BLaER1 (cell line): ENCODE data around the gene DNAJB5.

ENCODE experiments used
- H3K27ac ChIP-seq: shearing (Covaris generic); formaldehyde crosslinking; 2 replicates; pipeline ENCODE4 v1.8.1; 2022
- H3K27me3 ChIP-seq: shearing (Covaris generic); formaldehyde crosslinking; 2 replicates; pipeline ENCODE4 v1.8.1; 2022
- H3K36me3 ChIP-seq: shearing (Covaris generic); formaldehyde crosslinking; 2 replicates; pipeline ENCODE4 v1.8.1; 2022
- H3K4me1 ChIP-seq: shearing (Covaris generic); formaldehyde crosslinking; 2 replicates; pipeline ENCODE4 v1.8.1; 2022
- H3K4me2 ChIP-seq: shearing (Covaris generic); formaldehyde crosslinking; 2 replicates; pipeline ENCODE4 v1.8.1; 2022
- H3K4me3 ChIP-seq: shearing (Covaris generic); formaldehyde crosslinking; 2 replicates; pipeline ENCODE4 v1.8.1; 2022
- H3K9ac ChIP-seq: shearing (Covaris generic); formaldehyde crosslinking; 2 replicates; pipeline ENCODE4 v1.8.1; 2022
- H3K9me3 ChIP-seq: shearing (Covaris generic); formaldehyde crosslinking; 2 replicates; pipeline ENCODE4 v1.8.1; 2022
- H4K20me1 ChIP-seq: shearing (Covaris generic); formaldehyde crosslinking; 2 replicates; pipeline ENCODE4 v1.8.1; 2022
- Cebpa-rat ChIP-seq: shearing (Covaris generic); IDR thresholded peaks from 2 replicates; pipeline ENCODE4 v1.8.1; 2022

DNAJB5 gene

DNA sequence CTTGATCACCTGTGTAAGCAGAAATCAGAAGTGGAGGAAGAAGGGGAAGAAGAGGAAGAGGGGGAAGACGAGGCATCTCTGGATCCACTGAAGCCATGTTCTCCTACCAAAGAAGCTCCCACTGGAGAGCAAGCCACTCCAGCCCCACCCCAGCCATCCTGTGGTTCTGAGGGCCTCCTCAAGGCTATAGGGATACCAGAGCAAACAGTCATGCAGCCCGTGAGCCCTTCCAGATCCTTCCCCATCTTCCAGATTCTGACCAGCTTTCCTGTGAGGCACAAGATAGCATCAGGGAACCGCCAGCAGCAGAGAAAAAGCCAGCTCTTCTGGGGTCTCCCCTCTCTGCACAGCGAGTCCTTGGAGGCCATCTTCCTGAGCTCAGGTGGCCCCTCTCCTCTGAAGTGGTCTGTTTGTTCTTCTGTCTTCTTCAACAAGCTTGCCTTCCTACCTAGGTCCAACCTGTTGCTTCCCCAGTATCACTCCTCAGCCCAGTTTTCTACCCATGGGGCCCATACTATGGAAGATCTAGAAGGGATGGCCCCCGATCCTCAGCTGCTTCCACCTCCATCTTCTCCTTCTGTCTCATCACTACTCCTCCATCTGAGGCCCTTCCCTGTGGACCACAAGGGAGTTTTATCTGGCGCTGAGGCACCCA lies 53.5 kb downstream of the DNAJB5 start:
- H3K36me3 ChIP-seq = peaks cover 44% of the 10 kb centered on the region; the same call in 1 of the 2 replicates
- H3K4me2 ChIP-seq = 0 out of 2 replicates have a peak overlapping the region, but pooled peaks have one; percentile 56
- H4K20me1 ChIP-seq = no peaks in the 10 kb centered on the region
- H3K27ac ChIP-seq = no peak overlapping the region
- TF ChIP-seq Cebpa-rat = no peak
- H3K9me3 ChIP-seq = no peaks in the 10 kb centered on the region
- H3K4me3 ChIP-seq = no peak overlapping the region
- no peaks in the 10 kb centered on the region for H3K27me3 ChIP-seq
- H3K9ac ChIP-seq = no peak overlapping the region
- peaks cover 43% of the 10 kb centered on the region for H3K4me1 ChIP-seq

DNA sequence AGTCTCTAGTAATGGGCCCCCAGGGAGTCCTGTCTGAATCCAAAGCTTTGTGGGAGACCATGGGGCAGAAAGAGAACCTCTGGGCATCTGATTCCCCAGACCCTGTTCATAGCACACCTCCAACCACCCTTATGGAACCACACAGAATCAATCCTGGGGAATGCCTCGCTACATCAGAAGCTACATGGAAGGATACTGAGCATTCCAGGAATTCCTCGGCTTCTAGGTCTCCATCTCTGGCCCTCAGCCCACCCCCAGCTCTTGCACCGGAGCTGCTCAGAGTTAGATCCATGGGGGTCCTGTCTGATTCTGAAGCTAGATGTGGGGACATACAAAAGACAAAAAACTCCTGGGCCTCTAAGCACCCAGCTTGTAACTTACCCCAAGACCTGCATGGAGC lies 54.5 kb downstream of the DNAJB5 start:
- H3K36me3 ChIP-seq = peaks cover 52% of the 10 kb centered on the region
- H3K9me3 ChIP-seq = no peaks in the 10 kb centered on the region
- no peaks in the 10 kb centered on the region for H4K20me1 ChIP-seq
- H3K4me1 ChIP-seq = peaks cover 41% of the 10 kb centered on the region
- no peaks in the 10 kb centered on the region for H3K27me3 ChIP-seq
- H3K27ac ChIP-seq = no peak overlapping the region
- H3K4me3 ChIP-seq = no peak overlapping the region
- H3K4me2 ChIP-seq = no peak overlapping the region
- no peak overlapping the region for H3K9ac ChIP-seq
- no peak for TF ChIP-seq Cebpa-rat
